NCI-H2196 (cell line): Measurements from ENCODE around the gene ABCA10.
"Not testable (repeated sequence)": the region's sequence is repeated elsewhere in the genome, so short reads cannot be mapped to it uniquely, and the experiment has no call there.

Experiments
- DNase-seq: peaks from one replicate; lab custom pipeline; 2025; ENCODE audit not compliant: unreplicated experiment; lab: John Stamatoyannopoulos, UW

Gene ABCA10

GRCh38 chr17:69231521-69231920 is 2.9 kb upstream of the ABCA10 start:
- no peak for DNase-seq

- DNase-seq: no peak
These were observed 2.3 kb upstream of the ABCA10 start for GRCh38 chr17:69230939-69231338.

- DNase-seq: no peak
These were observed 606 bp downstream of the ABCA10 start for GRCh38 chr17:69228018-69228417.

GRCh38 chr17:69227541-69227940 is 1.1 kb downstream of the ABCA10 start:
- DNase-seq: no peak

- no peak for DNase-seq
These were observed 4.8 kb downstream of the ABCA10 start for GRCh38 chr17:69223809-69224208.

- DNase-seq: no peak
These were observed 5.8 kb downstream of the ABCA10 start for GRCh38 chr17:69222707-69223258.

- DNase-seq: no peak
These were observed 8.5 kb downstream of the ABCA10 start for GRCh38 chr17:69220098-69220497.

- DNase-seq: no peak
These were observed 9.6 kb downstream of the ABCA10 start for GRCh38 chr17:69218986-69219385.

- no peak for DNase-seq
These were observed 15.4 kb downstream of the ABCA10 start for GRCh38 chr17:69213059-69213813.

- DNase-seq: no peak
These were observed 20.0 kb downstream of the ABCA10 start for GRCh38 chr17:69208640-69209039.

GRCh38 chr17:69207151-69207550 is 21.5 kb downstream of the ABCA10 start:
- DNase-seq: no peak

GRCh38 chr17:69198238-69198637 is 30.4 kb downstream of the ABCA10 start:
- no peak for DNase-seq

GRCh38 chr17:69196105-69196653 is 32.4 kb downstream of the ABCA10 start:
- DNase-seq: not testable (repeated sequence)

- no peak for DNase-seq
These were observed 35.9 kb downstream of the ABCA10 start for GRCh38 chr17:69192754-69193153.

GRCh38 chr17:69188796-69189195 is 39.8 kb downstream of the ABCA10 start:
- no peak for DNase-seq

GRCh38 chr17:69188064-69188463 is 40.6 kb downstream of the ABCA10 start:
- DNase-seq: no peak

- no peak for DNase-seq
These were observed 41.3 kb downstream of the ABCA10 start for GRCh38 chr17:69187294-69187693.

- no peak for DNase-seq
These were observed 49.2 kb downstream of the ABCA10 start for GRCh38 chr17:69179227-69179952.

- DNase-seq: no peak
These were observed 52.2 kb downstream of the ABCA10 start for GRCh38 chr17:69176457-69176795.

GRCh38 chr17:69175625-69176456 is 52.8 kb downstream of the ABCA10 start:
- DNase-seq: no peak

- no peak for DNase-seq
These were observed 53.4 kb downstream of the ABCA10 start for GRCh38 chr17:69175262-69175624.
